Hippocampal formation (tissue), 2 donors: ENCODE results near the gene BPIFB3.

Source experiments
- DNase-seq, 2 donors: peaks; one replicate each; lab custom pipeline; 2025; lab: John Stamatoyannopoulos, UW

BPIFB3 gene

GRCh38 chr20:33015700-33016580 is 37.8 kb upstream of the BPIFB3 start:
- DNase-seq = no peak

GRCh38 chr20:33016581-33017109 is 37.1 kb upstream of the BPIFB3 start:
- no peak for DNase-seq

- no peak for DNase-seq
These were observed 36.2 kb upstream of the BPIFB3 start for GRCh38 chr20:33017542-33017941.

GRCh38 chr20:33018169-33018931 is 35.4 kb upstream of the BPIFB3 start:
- no peak for DNase-seq

DNA sequence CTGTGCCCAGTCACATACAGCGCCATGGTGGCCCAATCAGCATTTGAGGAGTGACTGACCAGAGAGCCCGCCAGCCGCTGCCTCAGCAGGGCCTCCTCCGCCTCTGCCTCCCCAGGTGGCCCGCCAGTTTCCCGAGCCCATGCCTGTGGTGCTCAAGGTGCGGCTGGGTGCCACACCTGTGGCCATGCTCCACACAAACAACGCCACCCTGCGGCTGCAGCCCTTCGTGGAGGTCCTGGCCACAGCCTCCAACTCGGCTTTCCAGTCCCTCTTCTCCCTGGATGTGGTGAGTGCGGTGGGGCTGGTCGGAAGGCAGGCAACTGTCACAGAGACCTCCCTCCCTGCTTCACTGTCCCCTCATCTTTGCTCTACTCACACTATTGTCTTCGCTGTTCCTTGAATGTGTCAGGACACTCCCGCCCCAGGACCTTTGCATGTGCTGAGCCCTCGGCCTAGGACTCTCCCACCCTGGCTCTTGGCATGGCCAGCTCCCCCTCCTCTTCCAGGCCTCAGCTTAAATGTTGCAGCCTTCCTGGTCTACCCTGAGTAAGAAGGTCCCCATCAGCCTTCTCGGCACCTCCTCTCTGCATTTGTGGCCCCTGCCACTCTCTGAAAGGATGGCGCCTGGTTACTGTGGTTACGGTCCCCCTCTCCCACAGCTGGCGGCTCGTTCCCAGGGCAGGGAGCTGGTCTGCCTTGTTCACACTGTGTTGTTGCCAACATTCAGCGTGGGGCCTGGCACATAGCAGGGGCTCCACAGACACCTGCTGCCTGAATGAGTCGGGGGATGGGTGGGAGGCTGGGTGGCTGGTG is 34.0 kb upstream of the BPIFB3 start:
- no peak for DNase-seq

GRCh38 chr20:33020278-33021161 is 33.2 kb upstream of the BPIFB3 start:
- DNase-seq = no peak

GRCh38 chr20:33021879-33022278 is 31.8 kb upstream of the BPIFB3 start:
- no peak for DNase-seq

GRCh38 chr20:33022289-33022688 is 31.4 kb upstream of the BPIFB3 start:
- DNase-seq = no peak

GRCh38 chr20:33022694-33023438 is 30.8 kb upstream of the BPIFB3 start:
- no peak for DNase-seq

DNA sequence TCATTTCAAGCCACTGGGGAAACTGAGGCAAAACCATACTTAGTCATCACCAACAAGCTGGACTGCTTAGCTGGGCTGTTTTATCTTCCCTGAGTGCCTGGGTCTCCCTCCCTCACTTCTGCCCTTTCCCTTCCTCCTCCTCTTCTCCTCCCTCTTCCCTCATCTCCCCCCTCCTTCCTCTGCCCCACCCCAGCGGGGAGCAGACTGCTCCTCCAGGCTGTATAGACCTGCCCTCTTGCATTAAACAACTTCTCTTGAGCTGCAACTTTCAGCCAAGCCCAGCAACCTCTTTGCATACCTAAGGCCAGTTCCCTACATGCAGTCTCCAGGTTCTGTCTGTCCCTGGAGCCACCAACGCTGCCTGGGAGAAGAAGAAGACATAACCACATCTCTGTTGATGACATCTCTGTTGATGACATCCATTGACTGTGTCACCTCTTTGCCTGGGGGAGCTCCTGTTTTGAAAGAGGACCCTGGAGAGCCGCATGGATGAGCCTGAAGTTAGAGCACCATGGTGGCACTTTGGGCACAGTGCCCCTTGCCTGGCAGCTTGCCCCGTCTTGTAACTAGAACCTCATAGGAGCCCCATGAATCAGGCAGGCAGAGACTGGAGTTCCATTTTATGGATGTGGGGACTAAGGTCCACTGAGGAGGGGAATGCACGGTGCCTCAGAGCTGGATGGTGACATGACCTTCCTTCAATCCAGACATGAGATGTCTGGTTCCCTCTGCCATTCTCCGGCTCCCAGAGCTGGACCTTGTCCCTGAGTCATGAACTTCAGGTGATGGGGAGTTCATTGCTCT is 30.1 kb upstream of the BPIFB3 start:
- no peak for DNase-seq

GRCh38 chr20:33024243-33024560 is 29.5 kb upstream of the BPIFB3 start:
- DNase-seq = no peak

- DNase-seq = no peak
These were observed 28.9 kb upstream of the BPIFB3 start for GRCh38 chr20:33024609-33025317.

- DNase-seq = no peak
These were observed 28.3 kb upstream of the BPIFB3 start for GRCh38 chr20:33025318-33025876.

GRCh38 chr20:33026072-33026778 is 27.5 kb upstream of the BPIFB3 start:
- DNase-seq = no peak

GRCh38 chr20:33026779-33027759 is 26.6 kb upstream of the BPIFB3 start:
- DNase-seq = no peak
